Measurements from ENCODE around the gene PRKG1.

- TF ChIP-seq POLR2A (IDR thresholded peaks at IDR 0.05; ENCODE audit: low read depth, low read length) (no peak), POLR2AphosphoS5 (IDR thresholded peaks at IDR 0.05; ENCODE audit: low read depth, low read length) (no peak), TAF1 (IDR thresholded peaks at IDR 0.05; ENCODE audit: borderline replicate concordance, low read depth, low read length) (no peak)
Observed at GRCh38 chr10:51459476-51459875, 385.2 kb downstream of the PRKG1 start.
